COLO829 (cell line): ENCODE results near the gene MYBPC3.

ENCODE experiments used
- DNase-seq: peaks from one replicate; pipeline ENCODE4 v3.0.0; 2012; ENCODE audit warnings: low spot score

Gene MYBPC3

GRCh38 chr11:47357985-47358730 is 5.7 kb upstream of the MYBPC3 start:
- DNase-seq = no peak

DNA sequence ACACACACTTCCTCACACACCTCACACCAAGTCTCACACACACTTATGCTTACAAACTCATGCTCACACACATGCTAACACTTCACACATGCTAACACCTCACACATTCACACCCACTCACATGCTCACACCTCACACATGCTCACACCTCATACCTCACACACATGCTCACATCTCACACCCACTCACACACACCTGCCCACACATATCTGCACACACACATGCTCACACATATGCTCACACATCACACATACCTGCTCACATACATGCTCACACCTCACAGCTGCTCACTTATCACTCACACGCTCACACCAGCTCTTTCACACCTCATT is 4.5 kb upstream of the MYBPC3 start:
- no peak for DNase-seq

DNA sequence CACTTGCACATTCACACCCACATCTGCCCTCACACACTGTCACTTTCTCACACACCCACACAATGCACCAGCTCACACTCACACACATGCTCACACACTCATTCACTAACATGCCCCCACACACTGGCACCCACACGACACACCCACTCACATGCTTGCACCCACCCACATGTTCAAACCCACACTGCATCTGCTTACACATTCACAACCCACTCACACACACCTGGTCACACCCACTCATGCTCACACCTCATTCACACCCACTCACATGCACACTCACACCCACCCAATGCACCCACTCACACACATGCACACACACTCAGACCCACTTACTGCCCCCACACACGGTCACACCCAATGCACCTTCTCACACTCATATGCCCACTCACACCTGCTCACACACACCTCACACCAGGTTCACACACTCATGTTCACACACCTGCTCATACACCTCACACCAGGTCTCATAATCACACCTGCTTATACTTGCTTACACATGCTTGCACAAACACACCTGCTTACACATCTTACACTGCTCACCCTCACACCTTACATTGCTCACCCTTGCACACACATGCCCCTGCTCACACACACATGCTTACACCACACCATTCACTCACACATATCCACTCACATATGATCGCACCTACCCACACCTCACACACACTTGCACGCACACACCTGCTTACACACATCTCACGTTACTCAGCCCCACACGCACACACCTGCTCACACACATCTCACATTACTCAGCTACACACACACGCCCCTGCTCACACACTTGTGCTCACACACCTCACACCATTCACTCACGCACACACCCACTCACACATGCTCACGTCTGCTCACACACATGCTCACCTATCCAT is 3.9 kb upstream of the MYBPC3 start:
- DNase-seq = no peak

- peak; percentile 90 for DNase-seq
These were observed 3.0 kb upstream of the MYBPC3 start for GRCh38 chr11:47355283-47356128.

DNA sequence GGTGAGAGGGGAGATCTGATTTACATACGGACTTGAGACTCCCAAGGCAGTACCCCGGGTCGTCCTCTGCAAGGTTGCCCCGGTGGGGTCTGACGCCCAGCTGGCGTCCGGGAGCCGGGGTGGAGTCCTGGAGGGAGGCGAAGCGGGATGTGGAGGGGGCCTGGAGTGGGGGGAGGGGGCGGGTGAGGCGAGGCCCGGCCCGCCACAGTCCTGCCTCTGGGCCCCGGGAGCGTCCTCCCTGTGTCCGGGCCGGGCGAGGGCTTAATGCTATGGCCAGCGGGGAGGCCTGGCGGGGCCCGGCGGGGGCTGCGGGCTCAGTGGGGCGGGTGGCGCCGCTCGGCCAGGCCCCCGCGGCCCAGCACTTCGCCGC is 2.4 kb upstream of the MYBPC3 start:
- DNase-seq = peak; percentile 9

- no peak for DNase-seq
These were observed 1.7 kb upstream of the MYBPC3 start for GRCh38 chr11:47353978-47354774.

- no peak for DNase-seq
These were observed 1.1 kb downstream of the MYBPC3 start for GRCh38 chr11:47351156-47352126.

GRCh38 chr11:47350315-47350714 is 2.2 kb downstream of the MYBPC3 start:
- no peak for DNase-seq

- DNase-seq = no peak
These were observed 2.9 kb downstream of the MYBPC3 start for GRCh38 chr11:47349521-47350095.

GRCh38 chr11:47348859-47349258 is 3.6 kb downstream of the MYBPC3 start:
- DNase-seq = peak; percentile 13

DNA sequence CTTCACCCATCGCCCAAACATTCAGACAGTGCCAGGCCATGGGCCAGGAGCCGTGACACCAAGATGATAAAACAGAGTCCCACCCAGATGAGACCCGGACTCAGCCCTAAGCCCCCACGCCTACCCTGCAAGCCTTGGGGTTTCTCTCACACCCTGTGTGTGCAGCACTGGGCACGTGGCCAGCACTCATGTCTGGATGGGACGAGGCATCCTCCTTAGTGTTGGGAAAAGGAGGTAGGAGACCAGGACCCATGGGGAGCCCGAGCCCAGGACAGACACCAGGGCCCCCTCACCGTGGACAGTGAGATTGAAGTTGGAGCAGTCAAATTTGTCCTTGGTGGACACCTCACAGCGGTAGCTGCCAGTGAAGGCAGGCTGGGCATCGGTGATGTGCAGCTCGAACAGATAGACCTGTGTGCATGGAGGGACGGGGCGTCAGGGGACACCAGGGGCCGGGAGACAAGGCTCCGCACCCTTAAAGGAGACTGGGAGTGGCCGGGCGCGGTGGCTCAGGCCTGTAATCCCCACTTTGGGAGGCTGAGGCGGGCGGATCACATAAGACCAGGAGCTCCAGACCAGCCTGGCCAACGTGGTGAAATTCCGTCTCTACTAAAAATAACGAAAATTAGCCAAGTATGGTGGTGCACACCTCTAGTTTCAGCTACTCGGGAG is 4.2 kb downstream of the MYBPC3 start:
- DNase-seq = no peak

DNA sequence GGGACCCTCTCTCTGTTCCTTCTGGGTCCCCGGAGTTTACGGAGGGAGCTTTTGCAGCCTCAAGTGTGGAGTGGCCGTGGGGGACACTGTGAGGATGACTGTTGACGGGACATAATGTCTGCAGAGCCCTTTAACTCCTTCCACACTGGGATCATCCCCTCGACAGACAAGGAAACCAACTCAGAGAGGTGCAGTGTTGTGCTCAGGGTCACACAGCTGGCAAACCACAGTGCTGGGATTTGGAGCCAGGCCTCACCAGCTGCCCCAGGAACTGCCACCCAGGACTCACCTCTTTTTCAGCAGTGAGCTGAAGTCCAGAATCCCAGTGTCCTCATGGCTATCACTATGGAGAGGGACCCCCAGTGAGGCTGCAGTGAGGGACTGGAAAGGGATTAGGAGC is 5.4 kb downstream of the MYBPC3 start:
- DNase-seq = no peak

GRCh38 chr11:47345890-47346563 is 6.5 kb downstream of the MYBPC3 start:
- no peak for DNase-seq

DNA sequence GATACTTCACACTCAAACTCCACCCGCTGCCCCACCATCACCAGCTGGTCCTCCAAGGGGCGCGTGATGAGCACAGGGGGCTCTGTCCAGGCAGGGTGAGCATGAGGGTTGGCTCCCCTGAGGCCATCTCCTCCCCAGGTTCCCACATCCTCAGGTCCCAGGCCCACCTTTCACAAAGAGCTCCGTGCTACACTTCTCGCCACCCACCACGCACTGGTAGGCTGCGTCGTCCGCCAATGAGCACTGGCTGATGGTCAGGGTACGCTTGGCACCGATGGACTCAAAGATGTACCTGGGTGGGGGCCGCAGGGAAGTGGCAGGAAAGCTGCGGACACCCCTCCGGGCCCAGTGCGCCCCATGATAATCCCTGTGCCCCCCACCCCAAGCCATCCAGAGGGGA is 9.6 kb downstream of the MYBPC3 start:
- no peak for DNase-seq

DNA sequence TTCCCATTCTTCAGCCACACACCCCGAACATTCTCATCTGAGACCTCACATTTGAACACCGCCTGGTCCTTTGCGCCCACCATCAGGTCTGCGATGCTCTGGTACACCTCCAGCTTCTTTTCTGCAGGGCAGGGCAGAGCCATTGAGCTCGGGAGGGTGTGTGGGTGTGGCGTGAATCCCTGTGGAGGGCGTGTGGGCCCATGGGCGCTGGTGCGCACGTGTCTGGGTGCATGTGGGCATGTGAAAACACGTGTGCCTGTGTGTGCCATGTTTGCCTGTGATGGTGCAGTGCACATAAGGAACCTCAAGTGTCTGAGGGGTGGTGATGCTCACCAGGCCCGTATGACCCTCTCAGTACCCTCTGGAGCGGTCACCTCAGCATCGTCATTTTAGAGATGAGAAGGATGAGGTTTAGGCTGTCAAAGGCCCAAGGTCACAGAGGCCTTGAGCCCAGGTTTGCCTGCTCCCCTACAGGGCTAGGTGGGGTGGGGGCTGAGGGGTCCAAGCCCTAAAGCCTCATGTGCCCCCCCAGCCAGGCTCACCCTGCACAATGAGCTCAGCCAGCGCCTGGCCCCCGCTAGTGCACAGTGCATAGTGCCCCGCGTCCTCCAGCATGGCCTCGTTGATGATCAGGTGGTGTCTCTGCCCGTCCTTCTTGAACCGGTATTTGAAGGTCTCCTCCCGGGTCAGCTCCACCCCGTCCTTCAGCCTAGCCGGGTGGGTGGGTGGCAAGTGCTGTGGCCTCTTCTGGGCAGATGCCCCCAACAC is 10.3 kb downstream of the MYBPC3 start:
- DNase-seq = no peak

GRCh38 chr11:47340980-47341775 is 11.3 kb downstream of the MYBPC3 start:
- no peak for DNase-seq

DNA sequence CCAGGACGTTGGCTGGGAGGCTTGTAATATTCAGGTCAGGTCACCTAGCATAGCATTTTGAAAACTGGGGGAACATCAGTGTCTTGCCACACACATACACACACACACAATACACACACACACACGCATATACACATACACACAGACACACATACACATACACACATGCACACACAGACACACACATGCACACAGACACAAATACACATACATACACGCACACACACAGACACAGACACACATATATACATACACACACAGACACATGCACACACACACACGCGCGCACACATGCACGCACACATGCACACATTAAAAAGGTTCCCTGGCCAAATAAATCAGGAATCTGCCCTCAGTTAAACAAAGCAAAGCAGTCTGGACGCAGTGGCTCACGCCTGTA is 12.5 kb downstream of the MYBPC3 start:
- DNase-seq = no peak
